ENCODE results near the gene SIX5.

- TF ChIP-seq, protein P1, sequence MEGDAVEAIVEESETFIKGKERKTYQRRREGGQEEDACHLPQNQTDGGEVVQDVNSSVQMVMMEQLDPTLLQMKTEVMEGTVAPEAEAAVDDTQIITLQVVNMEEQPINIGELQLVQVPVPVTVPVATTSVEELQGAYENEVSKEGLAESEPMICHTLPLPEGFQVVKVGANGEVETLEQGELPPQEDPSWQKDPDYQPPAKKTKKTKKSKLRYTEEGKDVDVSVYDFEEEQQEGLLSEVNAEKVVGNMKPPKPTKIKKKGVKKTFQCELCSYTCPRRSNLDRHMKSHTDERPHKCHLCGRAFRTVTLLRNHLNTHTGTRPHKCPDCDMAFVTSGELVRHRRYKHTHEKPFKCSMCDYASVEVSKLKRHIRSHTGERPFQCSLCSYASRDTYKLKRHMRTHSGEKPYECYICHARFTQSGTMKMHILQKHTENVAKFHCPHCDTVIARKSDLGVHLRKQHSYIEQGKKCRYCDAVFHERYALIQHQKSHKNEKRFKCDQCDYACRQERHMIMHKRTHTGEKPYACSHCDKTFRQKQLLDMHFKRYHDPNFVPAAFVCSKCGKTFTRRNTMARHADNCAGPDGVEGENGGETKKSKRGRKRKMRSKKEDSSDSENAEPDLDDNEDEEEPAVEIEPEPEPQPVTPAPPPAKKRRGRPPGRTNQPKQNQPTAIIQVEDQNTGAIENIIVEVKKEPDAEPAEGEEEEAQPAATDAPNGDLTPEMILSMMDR (IDR thresholded peaks at IDR 0.05) = no peak
- TF ChIP-seq EP300 (IDR thresholded peaks at IDR 0.05) = no peak
Observed at GRCh38 chr19:45814166-45814780, 45.2 kb upstream of the SIX5 start.

Data from suprapubic skin (tissue), 3 donors.